Nephron progenitor cell (in vitro differentiated cells): Measurements from ENCODE around the gene CD36.

Source experiments
- DNase-seq: peaks from one replicate; pipeline ENCODE4 v3.0.0; 2021
- H3K27ac Mint-ChIP-seq: 2 replicates; pipeline ENCODE4 v1.8.0; 2021; ENCODE audit warnings: mild to moderate bottlenecking, moderate library complexity, mixed read lengths
- H3K27me3 Mint-ChIP-seq: 2 replicates; pipeline ENCODE4 v1.8.0; 2021; ENCODE audit warnings: mild to moderate bottlenecking, low read depth, mixed read lengths; ENCODE audit not compliant: poor library complexity
- H3K36me3 Mint-ChIP-seq: 2 replicates; pipeline ENCODE4 v1.8.0; 2021; ENCODE audit warnings: low read depth, mixed read lengths
- H3K4me1 Mint-ChIP-seq: 2 replicates; pipeline ENCODE4 v1.8.0; 2021; ENCODE audit warnings: mixed read lengths
- H3K4me3 Mint-ChIP-seq: 2 replicates; pipeline ENCODE4 v1.8.0; 2021; ENCODE audit warnings: mild to moderate bottlenecking, moderate library complexity, mixed read lengths
- H3K9me3 Mint-ChIP-seq: 2 replicates; pipeline ENCODE4 v1.8.0; 2021; ENCODE audit warnings: mild to moderate bottlenecking, moderate library complexity, mixed read lengths
- TF ChIP-seq, protein P1 (sequence below): fragments of 200-600 bp; sonication (generic); IDR thresholded peaks from 2 replicates; pipeline ENCODE4 v1.5.0; 2021; ENCODE audit warnings: antibody characterized with exemption

CD36 gene

DNA sequence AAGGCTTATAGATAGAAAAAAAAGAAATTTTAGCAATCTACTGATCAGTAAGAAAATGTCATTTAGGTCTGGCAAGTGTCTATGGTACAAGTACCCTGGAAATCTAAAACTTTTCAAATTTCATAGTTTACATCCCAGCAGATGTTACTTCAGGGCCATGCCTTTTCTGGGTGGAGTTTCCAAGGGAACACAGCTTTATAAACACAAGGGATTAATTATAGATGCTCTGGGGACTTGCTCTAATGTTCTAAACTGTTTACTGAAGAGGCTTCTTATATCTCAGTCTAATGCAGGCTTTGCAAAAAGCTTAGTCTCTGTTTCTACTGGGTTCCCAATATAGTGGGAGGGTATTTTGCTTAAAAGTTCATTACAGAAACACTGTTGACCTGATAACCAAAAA is 3.1 kb downstream of the CD36 start:
- H3K9me3 Mint-ChIP-seq = no peaks in the 10 kb centered on the region
- H3K27ac Mint-ChIP-seq = no peak overlapping the region
- no peaks in the 10 kb centered on the region for H3K27me3 Mint-ChIP-seq
- H3K4me1 Mint-ChIP-seq = no peaks in the 10 kb centered on the region
- no peak overlapping the region for H3K4me3 Mint-ChIP-seq
- TF ChIP-seq, protein P1, sequence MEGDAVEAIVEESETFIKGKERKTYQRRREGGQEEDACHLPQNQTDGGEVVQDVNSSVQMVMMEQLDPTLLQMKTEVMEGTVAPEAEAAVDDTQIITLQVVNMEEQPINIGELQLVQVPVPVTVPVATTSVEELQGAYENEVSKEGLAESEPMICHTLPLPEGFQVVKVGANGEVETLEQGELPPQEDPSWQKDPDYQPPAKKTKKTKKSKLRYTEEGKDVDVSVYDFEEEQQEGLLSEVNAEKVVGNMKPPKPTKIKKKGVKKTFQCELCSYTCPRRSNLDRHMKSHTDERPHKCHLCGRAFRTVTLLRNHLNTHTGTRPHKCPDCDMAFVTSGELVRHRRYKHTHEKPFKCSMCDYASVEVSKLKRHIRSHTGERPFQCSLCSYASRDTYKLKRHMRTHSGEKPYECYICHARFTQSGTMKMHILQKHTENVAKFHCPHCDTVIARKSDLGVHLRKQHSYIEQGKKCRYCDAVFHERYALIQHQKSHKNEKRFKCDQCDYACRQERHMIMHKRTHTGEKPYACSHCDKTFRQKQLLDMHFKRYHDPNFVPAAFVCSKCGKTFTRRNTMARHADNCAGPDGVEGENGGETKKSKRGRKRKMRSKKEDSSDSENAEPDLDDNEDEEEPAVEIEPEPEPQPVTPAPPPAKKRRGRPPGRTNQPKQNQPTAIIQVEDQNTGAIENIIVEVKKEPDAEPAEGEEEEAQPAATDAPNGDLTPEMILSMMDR = no peak
- no peak for DNase-seq
- no peaks in the 10 kb centered on the region for H3K36me3 Mint-ChIP-seq

GRCh38 chr7:80642871-80643270 is 4.4 kb downstream of the CD36 start:
- H3K4me3 Mint-ChIP-seq = no peak overlapping the region
- no peaks in the 10 kb centered on the region for H3K27me3 Mint-ChIP-seq
- DNase-seq = no peak
- no peaks in the 10 kb centered on the region for H3K36me3 Mint-ChIP-seq
- TF ChIP-seq, protein P1 = no peak
- H3K9me3 Mint-ChIP-seq = no peaks in the 10 kb centered on the region
- no peaks in the 10 kb centered on the region for H3K4me1 Mint-ChIP-seq
- no peak overlapping the region for H3K27ac Mint-ChIP-seq

DNA sequence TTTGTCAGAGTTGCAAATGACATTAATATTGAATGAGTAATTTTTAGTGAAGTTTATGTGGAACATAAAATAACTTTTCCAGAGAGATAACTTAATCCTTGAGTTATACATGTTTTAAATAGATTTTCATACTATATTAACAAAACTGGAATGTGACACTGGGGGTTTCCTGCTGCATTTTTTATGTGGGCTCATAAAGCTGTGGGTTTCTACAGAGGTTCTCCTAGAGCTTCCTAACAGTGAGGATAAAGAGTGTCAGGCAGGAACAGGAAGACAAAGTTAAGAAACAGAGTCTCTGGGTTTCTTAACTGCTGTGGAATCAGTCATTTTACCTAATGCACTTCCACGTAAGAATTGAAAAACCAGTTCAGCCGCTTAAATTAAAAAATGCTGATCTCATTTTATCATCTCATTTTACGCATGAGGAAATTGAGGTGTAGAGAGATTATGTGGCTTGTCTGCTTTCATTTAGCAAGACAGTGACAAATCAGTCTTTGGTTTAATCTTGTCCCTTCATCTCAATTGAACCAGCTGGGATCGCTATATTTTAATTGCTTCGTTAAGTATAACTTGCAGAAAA is 5.0 kb downstream of the CD36 start:
- no peaks in the 10 kb centered on the region for H3K36me3 Mint-ChIP-seq
- no peaks in the 10 kb centered on the region for H3K27me3 Mint-ChIP-seq
- H3K27ac Mint-ChIP-seq = no peak overlapping the region
- no peak overlapping the region for H3K4me3 Mint-ChIP-seq
- TF ChIP-seq, protein P1 = no peak
- H3K9me3 Mint-ChIP-seq = no peaks in the 10 kb centered on the region
- H3K4me1 Mint-ChIP-seq = no peaks in the 10 kb centered on the region
- no peak for DNase-seq

- DNase-seq = no peak
- TF ChIP-seq, protein P1 = no peak
- H3K4me1 Mint-ChIP-seq = no peaks in the 10 kb centered on the region
- H3K36me3 Mint-ChIP-seq = no peaks in the 10 kb centered on the region
- H3K4me3 Mint-ChIP-seq = no peak overlapping the region
- H3K9me3 Mint-ChIP-seq = no peaks in the 10 kb centered on the region
- no peaks in the 10 kb centered on the region for H3K27me3 Mint-ChIP-seq
- no peak overlapping the region for H3K27ac Mint-ChIP-seq
Observed at GRCh38 chr7:80644054-80644453, 5.6 kb downstream of the CD36 start.

- TF ChIP-seq, protein P1 = no peak
- no peaks in the 10 kb centered on the region for H3K27me3 Mint-ChIP-seq
- no peaks in the 10 kb centered on the region for H3K9me3 Mint-ChIP-seq
- DNase-seq = no peak
- H3K36me3 Mint-ChIP-seq = no peaks in the 10 kb centered on the region
- no peak overlapping the region for H3K27ac Mint-ChIP-seq
- no peaks in the 10 kb centered on the region for H3K4me1 Mint-ChIP-seq
- H3K4me3 Mint-ChIP-seq = no peak overlapping the region
Observed at GRCh38 chr7:80646083-80646865, 7.8 kb downstream of the CD36 start.

DNA sequence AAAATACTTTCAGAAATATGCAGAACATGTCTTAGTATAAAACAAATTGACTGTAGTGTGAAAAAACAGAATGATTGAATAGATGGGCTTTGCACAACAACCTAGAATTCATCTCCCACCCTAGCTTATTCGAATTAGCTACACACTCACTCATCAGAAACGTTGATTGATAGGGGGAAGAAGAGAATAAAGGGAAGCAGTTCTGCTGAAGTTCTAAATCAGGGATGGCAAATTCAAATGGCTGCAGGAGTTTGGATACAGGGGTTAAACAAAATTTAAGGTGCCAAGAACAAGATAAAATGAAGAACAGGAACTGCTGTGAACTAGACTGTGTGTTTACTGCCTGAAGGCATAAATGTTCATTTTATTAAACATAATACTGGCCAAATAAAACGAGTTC is 9.0 kb downstream of the CD36 start:
- no peaks in the 10 kb centered on the region for H3K27me3 Mint-ChIP-seq
- no peak overlapping the region for H3K27ac Mint-ChIP-seq
- no peaks in the 10 kb centered on the region for H3K4me1 Mint-ChIP-seq
- no peaks in the 10 kb centered on the region for H3K36me3 Mint-ChIP-seq
- H3K4me3 Mint-ChIP-seq = no peak overlapping the region
- no peaks in the 10 kb centered on the region for H3K9me3 Mint-ChIP-seq
- DNase-seq = no peak
- TF ChIP-seq, protein P1 = no peak
